HCT116 (cell line): ENCODE measurements around the gene SLC44A3. TPM values are rescaled to one million over a fixed set of nuclear protein-coding genes. Genes with fewer than 3 reads are reported as not detected.

ENCODE experiments used
- ATAC-seq: fragments of 200-7000 bp; cut with Tn5 transposase; 2 replicates; pipeline ENCODE4 v1.9.1; 2020; ENCODE audit warnings: mild to moderate bottlenecking, moderate library complexity
- BruUV-seq: library from RNA; stranded (reverse); fragments of 400-500 nt; replicated peaks from 2 replicates; lab custom pipeline; 2021; lab: Mats Ljungman, UMichigan
- CTCF ChIA-PET: fragments of 300-600 bp; sonication (Branson Sonifier 250); formaldehyde crosslinking; loops from one replicate; lab custom pipeline; 2021; ENCODE audit warnings: antibody characterized with exemption; lab: Charles Lee
- POLR2A ChIA-PET: fragments of 300-600, 350-600 bp; sonication (Branson Sonifier 250); formaldehyde crosslinking; loops from one replicate; lab custom pipeline; 2021; ENCODE audit warnings: antibody characterized with exemption; lab: Charles Lee
- RAD21 ChIA-PET, 2 experiments: fragments of 300-600 bp; sonication (Branson Sonifier 250); formaldehyde crosslinking; loops; one replicate each; lab custom pipeline; 2023; ENCODE audit warnings: low total read pairs in 2 of 2; ENCODE audit not compliant: uncharacterized antibody in 2 of 2, unreplicated experiment in 2 of 2, low non-redundant PET in 1 of 2; lab: Charles Lee
- DNase-seq: peaks from one replicate; pipeline ENCODE4 v3.0.0-alpha.2; 2010; ENCODE audit warnings: low read depth, low spot score
- H2AFZ ChIP-seq: fragments of 200-600 bp; shearing (Covaris generic), sonication (generic); 2 replicates; pipeline ENCODE4 v1.6.1; 2017; ENCODE audit warnings: low read depth, mixed run types, mixed read lengths, antibody characterized with exemption, low read length; ENCODE audit not compliant: poor library complexity, severe bottlenecking
- H3K27ac ChIP-seq: 2 replicates; pipeline ENCODE4 v1.5.1; 2012; ENCODE audit warnings: low read depth, low read length
- H3K27me3 ChIP-seq: fragments of 200-600 bp; sonication (generic); 2 replicates; pipeline ENCODE4 v1.6.1; 2016; ENCODE audit warnings: mixed run types, low read length, mixed read lengths; ENCODE audit not compliant: insufficient read depth
- H3K36me3 ChIP-seq, 2 experiments: fragments of 200-500 bp in 1 of 2; fragments of 200-600 bp in 1 of 2; sonication (Bioruptor generic) in 1 of 2; sonication (generic) in 1 of 2; 2 replicates each; pipeline versions ENCODE4 v1.5.1 to v1.6.1; 2014 to 2016; ENCODE audit warnings: low read length in 2 of 2, inconsistent platforms in 1 of 2, mixed read lengths in 1 of 2, mixed run types in 1 of 2; ENCODE audit not compliant: insufficient read depth in 2 of 2, control insufficient read depth in 1 of 2
- H3K4me1 ChIP-seq, 2 experiments: fragments of 200-600 bp in 1 of 2; sonication (generic) in 1 of 2; 2 replicates each; pipeline versions ENCODE4 v1.5.1 to v1.6.1; 2012 to 2017; ENCODE audit warnings: low read length in 2 of 2, inconsistent platforms in 1 of 2, mild to moderate bottlenecking in 1 of 2, mixed read lengths in 1 of 2, mixed run types in 1 of 2, moderate library complexity in 1 of 2; ENCODE audit not compliant: insufficient read depth in 2 of 2, control insufficient read depth in 1 of 2
- H3K4me2 ChIP-seq: fragments of 200-600 bp; sonication (generic); 2 replicates; pipeline ENCODE4 v1.6.1; 2017; ENCODE audit warnings: mixed run types, low read length, mixed read lengths
- H3K4me3 ChIP-seq, 2 experiments: fragments of 200-600 bp in 1 of 2; sonication (generic) in 1 of 2; replicated peaks in 1 of 2; 2 replicates each; pipeline ENCODE4 v1.5.1; 2011 to 2016; ENCODE audit warnings: low read length in 2 of 2, control low read depth in 1 of 2, low read depth in 1 of 2, mild to moderate bottlenecking in 1 of 2, mixed read lengths in 1 of 2, mixed run types in 1 of 2
- H3K79me2 ChIP-seq: fragments of 200-600 bp; sonication (generic); 2 replicates; pipeline ENCODE4 v1.6.1; 2017; ENCODE audit warnings: mild to moderate bottlenecking, mixed run types, low read length, moderate library complexity, mixed read lengths; ENCODE audit not compliant: insufficient read depth
- H3K9ac ChIP-seq: fragments of 200-600 bp; sonication (generic); 2 replicates; pipeline ENCODE4 v1.6.1; 2016; ENCODE audit warnings: low read length, mixed read lengths
- H3K9me2 ChIP-seq: fragments of 200-600 bp; sonication (generic), shearing (Covaris generic); 2 replicates; pipeline ENCODE4 v1.6.1; 2017; ENCODE audit warnings: mixed run types, mild to moderate bottlenecking, moderate library complexity; ENCODE audit not compliant: insufficient read depth
- H3K9me3 ChIP-seq, 2 experiments: fragments of 200-500 bp in 1 of 2; fragments of 200-600 bp in 1 of 2; sonication (Bioruptor generic) in 1 of 2; sonication (generic) in 1 of 2; 2 replicates each; pipeline ENCODE4 v1.6.1; 2014 to 2017; ENCODE audit warnings: low read length in 2 of 2, mixed read lengths in 2 of 2, inconsistent platforms in 1 of 2, low read depth in 1 of 2, mild to moderate bottlenecking in 1 of 2, mixed run types in 1 of 2, moderate library complexity in 1 of 2; ENCODE audit not compliant: control insufficient read depth in 1 of 2, insufficient read depth in 1 of 2
- H4K20me1 ChIP-seq: fragments of 200-600 bp; sonication (generic), shearing (Covaris generic); 2 replicates; pipeline ENCODE4 v1.6.1; 2017; ENCODE audit warnings: mixed run types, mild to moderate bottlenecking, moderate library complexity; ENCODE audit not compliant: insufficient read depth
- ATF3 ChIP-seq: IDR thresholded peaks from 2 replicates; pipeline ENCODE4 v1.6.1; 2012
- CBX3 ChIP-seq: IDR thresholded peaks from 2 replicates; pipeline ENCODE4 v1.6.1; 2012; ENCODE audit warnings: low read depth
- CTCF ChIP-seq, 3 experiments: fragments of 200-600 bp in 1 of 3; sonication (generic) in 1 of 3; IDR thresholded peaks in 2 of 3; conservative IDR thresholded peaks in 1 of 3; 2 replicates each; pipeline ENCODE4 v1.5.1; 2012 to 2017; ENCODE audit warnings: low read depth in 2 of 3, low read length in 2 of 3, antibody characterized with exemption in 1 of 3, borderline replicate concordance in 1 of 3, control low read depth in 1 of 3, mild to moderate bottlenecking in 1 of 3, mixed read lengths in 1 of 3, mixed run types in 1 of 3, moderate library complexity in 1 of 3; ENCODE audit not compliant: insufficient read depth in 1 of 3
- ELF1 ChIP-seq: IDR thresholded peaks from 2 replicates; pipeline ENCODE4 v1.6.1; 2012; ENCODE audit warnings: low read depth, borderline replicate concordance
- EZH2 ChIP-seq: fragments of 200-600 bp; sonication (generic); IDR thresholded peaks from 2 replicates; pipeline ENCODE4 v1.6.1; 2017; ENCODE audit warnings: antibody characterized with exemption, mixed run types
- EZH2phosphoT487 ChIP-seq: fragments of 200-600 bp; IDR thresholded peaks from 2 replicates; pipeline ENCODE4 v1.6.1; 2018; ENCODE audit warnings: antibody characterized with exemption, borderline replicate concordance
- FOSL1 ChIP-seq: IDR thresholded peaks from 2 replicates; pipeline ENCODE4 v1.6.1; 2012; ENCODE audit warnings: low read depth
- JUND ChIP-seq: IDR thresholded peaks from 2 replicates; pipeline ENCODE4 v1.6.1; 2012
- POLR2A ChIP-seq: IDR thresholded peaks from 2 replicates; pipeline ENCODE4 v1.7.0; 2011; ENCODE audit warnings: borderline replicate concordance; ENCODE audit not compliant: insufficient read depth, insufficient read length; ENCODE audit errors: extremely low read depth
- POLR2AphosphoS5 ChIP-seq: IDR thresholded peaks from 2 replicates; pipeline ENCODE4 v1.6.1; 2011; ENCODE audit warnings: mild to moderate bottlenecking, low read depth, low read length, moderate library complexity
- SIN3A ChIP-seq: IDR thresholded peaks from 2 replicates; pipeline ENCODE4 v1.6.1; 2012; ENCODE audit warnings: low read depth
- SP1 ChIP-seq: IDR thresholded peaks from 2 replicates; pipeline ENCODE4 v1.6.1; 2012; ENCODE audit warnings: low read depth
- SRF ChIP-seq: IDR thresholded peaks from 2 replicates; pipeline ENCODE4 v1.6.1; 2012; ENCODE audit warnings: low read depth
- YY1 ChIP-seq: IDR thresholded peaks from 2 replicates; pipeline ENCODE4 v1.6.1; 2011; ENCODE audit warnings: low read length, low read depth, moderate library complexity, mild to moderate bottlenecking; ENCODE audit not compliant: insufficient replicate concordance; ENCODE audit errors: extremely low read depth
- ZBTB33 ChIP-seq: IDR thresholded peaks from 2 replicates; pipeline ENCODE4 v1.6.1; 2011; ENCODE audit warnings: mild to moderate bottlenecking, low read length, moderate library complexity; ENCODE audit not compliant: insufficient replicate concordance; ENCODE audit errors: extremely low read depth
- ZFX ChIP-seq: fragments of 450-650 bp; IDR thresholded peaks from 2 replicates; pipeline ENCODE4 v1.6.1; 2017
- ZNF274 ChIP-seq: fragments of 200-500 bp; sonication (Bioruptor generic); IDR thresholded peaks from 2 replicates; pipeline ENCODE4 v1.6.1; 2014; ENCODE audit warnings: mild to moderate bottlenecking, low read depth, low read length, inconsistent platforms
- intact Hi-C: fragments of 100-400 bp; cut with micrococcal nuclease; formaldehyde crosslinking; loops from 2 replicates; pipeline ENCODE4 v1.10.0; 2022
- total RNA-seq: library from RNA; stranded (reverse); gene quantifications from one replicate; pipeline ENCODE4 v1.2.1, GENCODE V29; 2021; ENCODE audit not compliant: unreplicated experiment

The SLC44A3 gene
- total RNA-seq, 1 experiment from 2014 or later: 9.6 TPM

- H3K9me2 ChIP-seq: no peaks in the 10 kb centered on the region
- no TSS peak for BruUV-seq
- intact Hi-C loops: no loop called here
- RAD21 ChIA-PET: no interaction called here
- H4K20me1 ChIP-seq: peaks cover 4% of the 10 kb centered on the region; the same call in 1 of the 2 replicates
- peaks cover 0 to 36% of the 10 kb centered on the region in 2 experiments; a peak in 2 of 4 replicates for H3K4me1 ChIP-seq
- no peak overlapping the region for H2AFZ ChIP-seq
- peaks cover 73% of the 10 kb centered on the region for H3K79me2 ChIP-seq
- no peaks in the 10 kb centered on the region for H3K27me3 ChIP-seq
- no peak for ATAC-seq
- DNase-seq: no peak
- no peak overlapping the region for H3K4me2 ChIP-seq
- TF ChIP-seq SIN3A (no peak), POLR2AphosphoS5 (no peak)
- TF ChIP-seq, all 23 proteins: peak for 0
- Histone ChIP-seq H3K9me3 (no peaks in the 10 kb centered on the region), H3K4me3 (no peak overlapping the region), H3K27ac (no peak overlapping the region), H3K36me3 (peaks cover 4 to 7% of the 10 kb centered on the region in 2 experiments; a peak in 1 of 4 replicates), H3K9ac (no peak overlapping the region)
- ChIA-PET CTCF (no interaction called here), POLR2A (no interaction called here)
Observed at GRCh38 chr1:94905207-94905606, 85.0 kb downstream of the SLC44A3 start.

GRCh38 chr1:94906382-94906781 lies 86.2 kb downstream of the SLC44A3 start:
- H3K9me2 ChIP-seq: no peaks in the 10 kb centered on the region
- BruUV-seq: no TSS peak
- H3K4me2 ChIP-seq: no peak overlapping the region
- no peak overlapping the region for H3K4me3 ChIP-seq
- ATAC-seq (no peak), DNase-seq (no peak)
- H4K20me1 ChIP-seq: peaks cover 4% of the 10 kb centered on the region; the same call in 1 of the 2 replicates
- peaks cover 84% of the 10 kb centered on the region for H3K79me2 ChIP-seq
- POLR2A ChIA-PET: no interaction called here
- H3K4me1 ChIP-seq: peaks cover 0 to 38% of the 10 kb centered on the region in 2 experiments; a peak in 2 of 4 replicates
- intact Hi-C loops: no loop called here
- peaks cover 0 to 12% of the 10 kb centered on the region in 2 experiments; a peak in 1 of 4 replicates for H3K36me3 ChIP-seq
- no peaks in the 10 kb centered on the region for H3K27me3 ChIP-seq
- H3K27ac ChIP-seq: no peak overlapping the region
- CTCF ChIA-PET: no interaction called here
- H3K9ac ChIP-seq: no peak overlapping the region
- H3K9me3 ChIP-seq: no peaks in the 10 kb centered on the region
- RAD21 ChIA-PET: no interaction called here
- H2AFZ ChIP-seq: no peak overlapping the region
- TF ChIP-seq SP1 (no peak), FOSL1 (no peak), ATF3 (no peak), POLR2AphosphoS5 (no peak), YY1 (no peak), SIN3A (no peak), ZFX (no peak), ELF1 (no peak), EZH2 (no peak), POLR2A (no peak), ZNF274 (no peak), SRF (no peak), CTCF (IDR thresholded peaks at IDR 0.05 in 2 of 3, conservative IDR thresholded peaks at IDR 0.05 in 1 of 3; ENCODE audit: borderline replicate concordance in 1 of 3, insufficient read depth in 1 of 3, low read depth in 2 of 3, low read length in 2 of 3) (no peak), EZH2phosphoT487 (no peak), CBX3 (no peak), JUND (no peak), ZBTB33 (no peak)
